ENCODE data around the gene UBXN7.

GRCh38 chr3:196339493-196340254 lies 92.6 kb downstream of the UBXN7 start:
- TF ChIP-seq, protein P1, sequence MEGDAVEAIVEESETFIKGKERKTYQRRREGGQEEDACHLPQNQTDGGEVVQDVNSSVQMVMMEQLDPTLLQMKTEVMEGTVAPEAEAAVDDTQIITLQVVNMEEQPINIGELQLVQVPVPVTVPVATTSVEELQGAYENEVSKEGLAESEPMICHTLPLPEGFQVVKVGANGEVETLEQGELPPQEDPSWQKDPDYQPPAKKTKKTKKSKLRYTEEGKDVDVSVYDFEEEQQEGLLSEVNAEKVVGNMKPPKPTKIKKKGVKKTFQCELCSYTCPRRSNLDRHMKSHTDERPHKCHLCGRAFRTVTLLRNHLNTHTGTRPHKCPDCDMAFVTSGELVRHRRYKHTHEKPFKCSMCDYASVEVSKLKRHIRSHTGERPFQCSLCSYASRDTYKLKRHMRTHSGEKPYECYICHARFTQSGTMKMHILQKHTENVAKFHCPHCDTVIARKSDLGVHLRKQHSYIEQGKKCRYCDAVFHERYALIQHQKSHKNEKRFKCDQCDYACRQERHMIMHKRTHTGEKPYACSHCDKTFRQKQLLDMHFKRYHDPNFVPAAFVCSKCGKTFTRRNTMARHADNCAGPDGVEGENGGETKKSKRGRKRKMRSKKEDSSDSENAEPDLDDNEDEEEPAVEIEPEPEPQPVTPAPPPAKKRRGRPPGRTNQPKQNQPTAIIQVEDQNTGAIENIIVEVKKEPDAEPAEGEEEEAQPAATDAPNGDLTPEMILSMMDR (IDR thresholded peaks at IDR 0.05; ENCODE audit: insufficient read depth, low read length, poor library complexity, severe bottlenecking), result no peak
- no peak for TF ChIP-seq EZH2phosphoT487 (conservative IDR thresholded peaks at IDR 0.05; ENCODE audit: low read length)
